HG02973 (cell line): ENCODE measurements around the gene GAL.

Experiments used
- ATAC-seq: cut with Tn5 transposase; IDR thresholded peaks from one replicate; pipeline ENCODE4 v1.9.1; 2021; ENCODE audit warnings: moderate library complexity; ENCODE audit not compliant: unreplicated experiment

Gene GAL

GRCh38 chr11:68680541-68681231 is 3.7 kb upstream of the GAL start:
- ATAC-seq: no peak

GRCh38 chr11:68682531-68682961 is 1.8 kb upstream of the GAL start:
- no peak for ATAC-seq

DNA sequence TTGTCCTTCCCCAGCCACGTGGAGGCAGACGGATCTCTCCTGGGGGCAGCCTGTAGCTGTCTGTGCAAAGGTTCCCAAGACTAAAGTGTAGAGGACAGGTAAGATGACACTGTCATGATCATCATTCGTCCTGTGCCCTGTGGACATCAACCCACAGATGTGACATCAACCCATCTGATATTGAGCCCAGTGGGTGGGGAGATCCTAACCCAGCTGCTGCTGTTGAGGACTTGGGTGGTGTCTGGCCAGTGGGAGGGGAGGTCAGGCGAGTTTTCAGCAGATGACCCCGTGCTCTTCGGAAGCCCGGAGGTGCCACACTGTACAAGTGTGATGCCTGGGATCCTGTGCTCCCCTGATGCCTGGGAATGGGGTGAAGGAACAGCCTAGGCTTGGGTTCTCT is 1.2 kb upstream of the GAL start:
- ATAC-seq: no peak

DNA sequence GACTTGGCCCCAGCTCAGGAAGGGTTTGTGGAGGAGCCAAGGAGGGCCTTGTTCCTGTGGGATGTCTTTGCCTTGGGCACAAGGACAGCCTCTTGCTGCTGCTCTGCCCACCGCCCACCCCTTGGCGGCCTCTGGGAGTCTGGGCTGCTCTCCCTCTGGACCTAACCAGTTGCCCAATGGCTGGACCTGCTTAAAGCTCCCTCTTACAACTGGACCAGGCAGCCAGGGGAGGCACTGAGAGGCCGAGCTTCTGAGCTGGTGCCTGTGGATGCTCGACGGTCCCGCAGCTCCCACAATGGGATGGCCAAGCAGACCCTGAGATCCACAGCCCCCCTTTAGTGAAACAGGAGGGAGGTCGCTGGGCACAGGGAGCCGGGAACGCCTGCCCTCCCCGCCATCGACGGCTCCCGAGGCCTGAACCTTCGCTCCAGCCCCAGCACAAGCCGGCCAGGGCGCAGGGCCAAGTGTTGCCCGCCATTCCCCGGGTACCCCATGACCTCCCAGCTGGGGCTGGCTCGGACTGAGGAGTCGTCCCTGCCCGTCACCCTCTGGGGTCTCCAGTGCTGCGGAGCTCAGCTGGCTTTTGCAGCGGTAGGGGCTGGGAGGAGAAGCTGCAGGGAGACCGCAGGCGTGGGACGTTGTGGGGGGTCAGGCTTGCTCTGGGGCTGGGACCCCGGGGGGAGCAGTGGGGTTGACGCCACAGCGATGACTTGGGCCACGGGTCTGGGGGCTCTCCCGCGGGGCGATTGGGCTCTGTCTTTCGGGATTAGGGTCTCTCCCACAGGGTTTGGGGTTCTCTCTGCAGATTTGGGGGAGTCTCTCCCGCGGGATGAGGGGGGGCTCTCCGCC is 584 bp upstream of the GAL start:
- no peak for ATAC-seq

DNA sequence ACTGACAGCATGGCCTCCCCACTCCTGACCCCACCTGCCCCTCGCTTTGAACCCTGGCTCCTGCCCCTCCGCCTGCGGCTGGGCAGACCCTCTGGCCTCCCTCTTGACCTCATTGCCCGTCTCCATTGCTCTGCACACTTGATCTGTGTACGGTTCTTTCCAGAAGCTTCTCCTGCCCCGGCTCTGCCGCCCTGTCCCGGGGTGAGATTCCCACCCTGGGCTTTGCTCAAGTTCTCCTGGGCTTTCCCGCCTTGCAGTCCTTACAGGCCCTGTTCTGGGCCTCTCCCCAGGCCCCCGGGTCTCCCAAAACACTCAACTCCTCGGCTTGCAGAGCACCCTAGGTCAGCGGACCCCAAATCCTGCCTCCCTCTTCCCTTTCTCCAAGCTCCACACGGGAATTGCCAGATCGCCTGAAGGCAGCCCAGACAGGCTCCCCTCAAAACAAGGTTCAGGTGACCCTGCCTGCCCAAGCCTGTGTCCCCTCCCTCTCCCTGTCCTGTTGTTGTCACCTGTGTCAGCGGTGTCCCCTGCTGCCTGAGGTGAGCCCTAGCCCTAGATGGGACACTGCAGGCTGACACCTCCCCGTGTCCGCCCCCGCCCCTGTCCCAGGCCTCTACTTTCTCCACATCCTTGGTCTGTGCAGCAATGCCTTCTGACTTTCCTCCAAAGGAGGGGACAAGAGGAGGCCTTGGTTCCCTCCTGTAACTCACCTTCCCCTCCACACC is 1.5 kb downstream of the GAL start:
- no peak for ATAC-seq

DNA sequence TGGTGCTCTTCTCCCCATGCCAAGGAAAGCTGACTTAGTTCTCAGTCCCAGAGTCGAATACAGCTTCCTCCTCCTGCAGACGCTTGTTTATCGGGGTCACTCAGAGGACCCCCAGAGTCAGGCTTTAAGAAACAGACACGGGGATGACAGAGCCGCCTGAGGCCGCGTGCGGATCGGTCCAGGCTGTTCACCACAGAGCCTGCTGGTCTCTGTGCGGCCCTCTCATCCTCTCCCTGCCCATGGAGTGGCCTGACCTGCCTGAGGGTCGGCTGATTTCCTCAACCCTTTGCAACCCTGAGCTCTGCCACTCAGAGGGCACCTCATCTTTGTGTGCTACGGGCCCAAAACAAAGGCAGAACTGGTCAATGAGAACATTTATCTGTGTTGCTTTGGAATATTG is 2.1 kb downstream of the GAL start:
- ATAC-seq: no peak

GRCh38 chr11:68687311-68687710 is 3.0 kb downstream of the GAL start:
- ATAC-seq: no peak

GRCh38 chr11:68687986-68688385 is 3.6 kb downstream of the GAL start:
- ATAC-seq: no peak

GRCh38 chr11:68688881-68689280 is 4.5 kb downstream of the GAL start:
- ATAC-seq: no peak

DNA sequence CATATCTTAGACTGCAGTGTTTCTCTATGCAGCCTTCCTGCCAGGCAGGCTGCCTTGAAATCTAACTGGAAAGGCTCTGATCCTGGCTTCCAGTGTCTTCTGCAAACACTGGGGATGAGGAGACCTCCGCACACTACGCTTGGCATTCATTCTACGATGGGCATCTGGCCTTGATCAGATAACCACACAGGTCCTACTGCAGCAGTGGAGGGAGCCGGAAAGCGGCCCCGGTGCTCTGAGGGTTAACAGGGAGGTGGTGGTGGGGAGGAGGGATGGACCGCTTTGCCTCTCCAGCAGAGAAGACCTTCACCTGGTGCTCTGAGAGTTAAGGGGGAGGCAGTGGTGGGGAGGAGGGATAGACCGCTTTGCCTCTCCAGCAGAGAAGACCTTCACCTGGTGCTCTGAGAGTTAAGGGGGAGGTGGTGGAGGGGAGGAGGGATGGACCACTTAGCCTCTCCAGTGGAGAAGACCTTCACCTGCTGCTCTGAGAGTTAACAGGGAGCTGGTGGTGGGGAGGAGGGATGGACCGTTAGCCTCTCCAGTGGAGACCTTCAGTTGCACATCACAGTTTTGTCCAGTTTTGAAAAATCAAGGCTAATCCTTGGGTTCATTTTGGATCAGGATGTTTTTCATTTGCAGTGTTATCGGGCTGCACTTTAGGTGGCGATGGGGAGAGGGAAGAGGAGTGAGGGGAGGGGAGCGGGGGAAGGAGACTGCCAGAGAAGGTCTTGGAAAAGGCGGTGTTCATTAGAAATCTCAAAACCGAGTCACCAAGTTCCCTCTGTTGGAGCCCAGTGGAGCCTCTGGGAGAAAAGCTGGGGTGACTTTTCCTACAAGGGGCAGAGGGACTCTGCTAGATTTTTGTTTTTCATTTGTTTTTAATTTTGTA is 5.6 kb downstream of the GAL start:
- no peak for ATAC-seq

DNA sequence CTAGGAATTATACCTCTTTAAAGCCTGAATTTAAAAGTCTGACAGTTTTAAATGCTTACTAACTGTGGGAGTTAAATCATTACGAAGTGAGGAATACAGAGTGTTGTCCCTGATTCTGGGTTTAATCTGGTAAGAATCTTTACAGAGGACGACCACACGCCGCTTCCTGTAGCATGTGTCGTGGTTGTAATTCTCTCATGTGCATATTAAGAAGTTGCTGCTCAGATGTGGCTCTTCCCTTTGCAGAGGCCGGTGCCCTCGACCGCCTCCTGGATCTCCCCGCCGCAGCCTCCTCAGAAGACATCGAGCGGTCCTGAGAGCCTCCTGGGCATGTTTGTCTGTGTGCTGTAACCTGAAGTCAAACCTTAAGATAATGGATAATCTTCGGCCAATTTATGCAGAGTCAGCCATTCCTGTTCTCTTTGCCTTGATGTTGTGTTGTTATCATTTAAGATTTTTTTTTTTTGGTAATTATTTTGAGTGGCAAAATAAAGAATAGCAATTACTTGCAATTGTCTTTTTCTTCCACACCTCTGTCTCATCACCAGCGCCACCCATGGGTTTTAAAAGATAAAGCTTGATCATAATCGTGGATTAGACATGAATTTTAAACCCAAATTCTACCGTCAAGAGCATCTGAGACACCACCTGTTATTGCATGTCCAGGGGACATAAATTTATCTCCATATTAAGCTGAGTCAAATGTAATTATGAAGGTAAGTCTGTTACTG is 6.5 kb downstream of the GAL start:
- no peak for ATAC-seq

DNA sequence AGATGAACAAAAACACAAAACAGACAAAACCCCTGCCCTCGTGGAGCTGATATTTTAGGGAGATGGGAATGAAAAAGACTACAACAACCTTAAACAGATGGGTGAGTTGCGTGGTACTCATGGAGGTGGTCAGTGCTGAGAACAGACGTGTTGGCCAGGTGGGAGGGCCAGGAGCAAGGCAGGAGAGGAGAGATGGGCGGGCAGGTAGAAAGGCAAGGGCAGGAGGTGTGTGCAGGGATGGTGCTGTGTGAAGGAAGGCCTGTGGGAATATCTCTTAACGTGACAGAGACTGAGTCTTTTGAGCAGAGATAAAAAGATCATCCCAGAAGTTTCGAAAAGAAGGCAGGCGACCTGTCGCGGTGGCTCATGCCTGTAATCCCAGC is 7.0 kb downstream of the GAL start:
- no peak for ATAC-seq

DNA sequence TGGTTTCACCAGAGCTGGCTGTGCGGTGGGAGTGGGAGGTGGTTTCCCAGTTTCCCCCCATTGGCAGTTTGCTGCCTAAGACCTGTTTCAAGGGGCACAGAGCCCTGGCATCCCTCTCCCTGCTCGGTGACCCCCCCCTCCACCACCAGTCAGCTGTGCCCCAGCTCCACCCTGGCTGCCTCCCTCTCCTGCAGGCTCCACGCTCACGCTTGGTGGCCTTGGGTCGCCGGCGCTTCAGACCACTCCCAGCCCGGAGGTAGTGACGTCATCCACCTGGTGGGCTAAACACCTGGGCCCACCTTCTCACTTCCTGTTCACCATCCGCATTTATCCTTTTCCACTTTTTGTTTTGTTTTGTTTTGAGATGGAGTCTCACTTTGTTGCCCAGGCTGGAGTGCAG is 7.8 kb downstream of the GAL start:
- no peak for ATAC-seq

- no peak for ATAC-seq
Observed at GRCh38 chr11:68692871-68693483, 8.6 kb downstream of the GAL start.

GRCh38 chr11:68693484-68693882 is 9.1 kb downstream of the GAL start:
- no peak for ATAC-seq

GRCh38 chr11:68694431-68695297 is 10.3 kb downstream of the GAL start:
- no peak for ATAC-seq

GRCh38 chr11:68695531-68695930 is 11.2 kb downstream of the GAL start:
- ATAC-seq: no peak

DNA sequence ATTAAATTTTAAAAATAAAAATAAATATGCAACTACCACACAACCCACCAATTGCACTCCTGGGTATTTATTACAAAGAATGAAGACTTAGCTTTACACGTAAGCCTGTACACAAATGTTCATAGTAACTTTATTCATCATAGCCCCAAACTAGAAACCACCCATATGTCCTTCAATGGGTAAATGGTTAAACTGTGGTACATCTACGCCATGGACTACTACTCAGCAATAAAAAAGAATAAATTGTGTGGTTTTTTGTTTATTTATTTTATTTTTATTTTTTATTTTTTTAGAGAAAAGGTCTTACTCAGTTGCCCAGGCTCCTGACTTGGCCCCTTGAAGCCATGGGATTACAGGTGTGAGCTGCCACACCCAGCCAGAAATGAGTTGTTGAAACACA is 14.6 kb downstream of the GAL start:
- ATAC-seq: no peak

GRCh38 chr11:68704887-68705286 is 20.5 kb downstream of the GAL start:
- ATAC-seq: no peak
